ENCODE measurements around the gene FBXO42. TPM values are rescaled to one million over a fixed set of nuclear protein-coding genes. Genes with fewer than 3 reads are reported as not detected.

The FBXO42 gene
- total and polyA plus RNA-seq, 9 of the 15 experiments (the other 6 are each of a cell fraction or from before 2014, with no cell fraction given) = 7.2 to 24.8 (median 17.4) TPM

DNA sequence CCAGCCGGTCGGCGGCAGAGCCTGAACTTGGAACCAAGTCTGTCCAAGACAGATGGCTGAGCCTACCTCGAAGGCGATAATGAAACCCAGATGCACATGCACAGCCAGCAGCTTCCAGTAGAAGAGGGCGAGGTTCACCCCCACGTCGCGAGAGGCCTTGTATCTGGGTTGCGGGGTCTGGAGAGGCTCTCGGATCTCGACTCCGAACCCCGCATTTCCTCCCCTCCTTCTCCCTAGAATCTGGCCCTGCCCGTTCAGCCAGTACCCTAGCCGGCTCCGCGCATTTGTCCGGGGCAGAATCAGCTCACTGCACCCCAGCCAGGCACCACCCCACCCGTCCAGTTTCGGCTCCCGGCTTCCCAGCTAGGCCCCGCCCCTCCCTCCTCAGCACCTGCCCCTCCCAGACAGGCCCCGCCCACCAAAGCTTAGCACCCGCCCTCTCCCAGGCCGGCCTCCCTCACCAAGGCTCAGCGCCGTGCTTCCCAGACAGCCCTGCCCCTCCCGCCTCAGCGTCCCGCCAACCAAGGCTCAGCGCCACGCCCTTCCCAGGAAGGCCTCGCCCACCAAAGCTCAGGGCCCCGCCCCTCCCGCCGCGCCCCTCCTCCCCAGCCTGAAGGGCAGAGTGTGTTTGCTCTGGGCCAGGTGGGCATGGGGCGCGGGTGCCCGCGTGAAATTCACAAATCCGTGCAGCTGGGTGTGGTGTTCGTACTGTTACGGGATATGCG lies 135.1 kb downstream of the FBXO42 start (continued):
- TF ChIP-seq, protein P1, sequence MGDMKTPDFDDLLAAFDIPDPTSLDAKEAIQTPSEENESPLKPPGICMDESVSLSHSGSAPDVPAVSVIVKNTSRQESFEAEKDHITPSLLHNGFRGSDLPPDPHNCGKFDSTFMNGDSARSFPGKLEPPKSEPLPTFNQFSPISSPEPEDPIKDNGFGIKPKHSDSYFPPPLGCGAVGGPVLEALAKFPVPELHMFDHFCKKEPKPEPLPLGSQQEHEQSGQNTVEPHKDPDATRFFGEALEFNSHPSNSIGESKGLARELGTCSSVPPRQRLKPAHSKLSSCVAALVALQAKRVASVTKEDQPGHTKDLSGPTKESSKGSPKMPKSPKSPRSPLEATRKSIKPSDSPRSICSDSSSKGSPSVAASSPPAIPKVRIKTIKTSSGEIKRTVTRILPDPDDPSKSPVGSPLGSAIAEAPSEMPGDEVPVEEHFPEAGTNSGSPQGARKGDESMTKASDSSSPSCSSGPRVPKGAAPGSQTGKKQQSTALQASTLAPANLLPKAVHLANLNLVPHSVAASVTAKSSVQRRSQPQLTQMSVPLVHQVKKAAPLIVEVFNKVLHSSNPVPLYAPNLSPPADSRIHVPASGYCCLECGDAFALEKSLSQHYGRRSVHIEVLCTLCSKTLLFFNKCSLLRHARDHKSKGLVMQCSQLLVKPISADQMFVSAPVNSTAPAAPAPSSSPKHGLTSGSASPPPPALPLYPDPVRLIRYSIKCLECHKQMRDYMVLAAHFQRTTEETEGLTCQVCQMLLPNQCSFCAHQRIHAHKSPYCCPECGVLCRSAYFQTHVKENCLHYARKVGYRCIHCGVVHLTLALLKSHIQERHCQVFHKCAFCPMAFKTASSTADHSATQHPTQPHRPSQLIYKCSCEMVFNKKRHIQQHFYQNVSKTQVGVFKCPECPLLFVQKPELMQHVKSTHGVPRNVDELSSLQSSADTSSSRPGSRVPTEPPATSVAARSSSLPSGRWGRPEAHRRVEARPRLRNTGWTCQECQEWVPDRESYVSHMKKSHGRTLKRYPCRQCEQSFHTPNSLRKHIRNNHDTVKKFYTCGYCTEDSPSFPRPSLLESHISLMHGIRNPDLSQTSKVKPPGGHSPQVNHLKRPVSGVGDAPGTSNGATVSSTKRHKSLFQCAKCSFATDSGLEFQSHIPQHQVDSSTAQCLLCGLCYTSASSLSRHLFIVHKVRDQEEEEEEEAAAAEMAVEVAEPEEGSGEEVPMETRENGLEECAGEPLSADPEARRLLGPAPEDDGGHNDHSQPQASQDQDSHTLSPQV (IDR thresholded peaks at IDR 0.05) = peak; percentile 65
- TF ChIP-seq KLF13 (tag; IDR thresholded peaks at IDR 0.05; ENCODE audit: borderline replicate concordance, low read depth) (peak; percentile 37; the same call in 1 of the 2 replicates), NRF1 (conservative IDR thresholded peaks at IDR 0.05 in 1 of 2, IDR thresholded peaks at IDR 0.05 in 1 of 2) (peak; percentile 45 to 56)

All from K562 (cell line).